Esophagus squamous epithelium (tissue), 4 donors: Measurements from ENCODE around the gene ADORA2A.

ENCODE experiments used
- CTCF ChIP-seq, 6 experiments: fragments of 450-650 bp in 4 of 6; fragments of 200-600 bp in 2 of 6; sonication (generic) in 2 of 6; IDR thresholded peaks; one replicate each; pipeline ENCODE4 v1.5.1; 2016 to 2019; ENCODE audit warnings: antibody characterized with exemption in 6 of 6, mild to moderate bottlenecking in 4 of 6, moderate library complexity in 4 of 6
- POLR2A ChIP-seq, 4 donors: fragments of 450-650 bp; IDR thresholded peaks; one replicate each; pipeline ENCODE4 v1.6.1; 2017; ENCODE audit warnings: antibody characterized with exemption in 4 of 4, mild to moderate bottlenecking in 4 of 4, moderate library complexity in 3 of 4

- TF ChIP-seq CTCF (IDR thresholded peaks at IDR 0.05) (no peak), POLR2A (IDR thresholded peaks at IDR 0.05) (no peak)
Observed at GRCh38 chr22:24401931-24402367, 25.4 kb upstream of the ADORA2A start.
